NCI-H2107 (cell line): ENCODE measurements around the gene ARHGAP26.

ENCODE experiments used
- DNase-seq: peaks from one replicate; lab custom pipeline; 2025; lab: John Stamatoyannopoulos, UW

The ARHGAP26 gene

GRCh38 chr5:142872217-142872616 lies 102.0 kb downstream of the ARHGAP26 start:
- DNase-seq, result no peak

GRCh38 chr5:142872795-142873194 lies 102.6 kb downstream of the ARHGAP26 start:
- no peak for DNase-seq

- DNase-seq, result no peak
Observed at GRCh38 chr5:142873831-142874230, 103.7 kb downstream of the ARHGAP26 start.

- DNase-seq, result no peak
Observed at GRCh38 chr5:142874540-142874939, 104.4 kb downstream of the ARHGAP26 start.

GRCh38 chr5:142875936-142876335 lies 105.8 kb downstream of the ARHGAP26 start:
- no peak for DNase-seq

GRCh38 chr5:142876817-142877216 lies 106.6 kb downstream of the ARHGAP26 start:
- DNase-seq, result no peak

GRCh38 chr5:142878111-142878510 lies 107.9 kb downstream of the ARHGAP26 start:
- no peak for DNase-seq

- no peak for DNase-seq
Observed at GRCh38 chr5:142878638-142879037, 108.5 kb downstream of the ARHGAP26 start.

GRCh38 chr5:142881076-142881783 lies 111.1 kb downstream of the ARHGAP26 start:
- DNase-seq, result no peak

- DNase-seq, result no peak
Observed at GRCh38 chr5:142881784-142882126, 111.6 kb downstream of the ARHGAP26 start.

- no peak for DNase-seq
Observed at GRCh38 chr5:142883025-142883424, 112.8 kb downstream of the ARHGAP26 start.

- no peak for DNase-seq
Observed at GRCh38 chr5:142883438-142883837, 113.3 kb downstream of the ARHGAP26 start.

GRCh38 chr5:142884029-142884428 lies 113.9 kb downstream of the ARHGAP26 start:
- DNase-seq, result no peak

- no peak for DNase-seq
Observed at GRCh38 chr5:142886211-142886610, 116.0 kb downstream of the ARHGAP26 start.

- no peak for DNase-seq
Observed at GRCh38 chr5:142886956-142887355, 116.8 kb downstream of the ARHGAP26 start.

GRCh38 chr5:142888469-142889085 lies 118.4 kb downstream of the ARHGAP26 start:
- no peak for DNase-seq

- no peak for DNase-seq
Observed at GRCh38 chr5:142892021-142892420, 121.8 kb downstream of the ARHGAP26 start.

GRCh38 chr5:142894315-142894714 lies 124.1 kb downstream of the ARHGAP26 start:
- no peak for DNase-seq

- DNase-seq, result no peak
Observed at GRCh38 chr5:142894749-142895148, 124.6 kb downstream of the ARHGAP26 start.

- no peak for DNase-seq
Observed at GRCh38 chr5:142896325-142897007, 126.3 kb downstream of the ARHGAP26 start.

- DNase-seq, result no peak
Observed at GRCh38 chr5:142897328-142897727, 127.2 kb downstream of the ARHGAP26 start.

- no peak for DNase-seq
Observed at GRCh38 chr5:142900927-142901326, 130.8 kb downstream of the ARHGAP26 start.

- no peak for DNase-seq
Observed at GRCh38 chr5:142901476-142902185, 131.5 kb downstream of the ARHGAP26 start.
